Activated CD4-positive, alpha-beta T cell treated with anti-CD3 and anti-CD28 coated beads, Interleukin-2, amount 50 U/mL, for 24 hours (primary cell): ENCODE data around the gene ERC1.
"Not testable (repeated sequence)": the region's sequence is repeated elsewhere in the genome, so short reads cannot be mapped to it uniquely, and the experiment has no call there.

Experiments used
- DNase-seq, 2 donors: peaks; one replicate each; pipeline ENCODE4 v3.0.0-alpha.2; 2020; ENCODE audit warnings: low read depth in 1 of 2, low spot score in 1 of 2

Gene ERC1

GRCh38 chr12:1117970-1118563 is 127.0 kb downstream of the ERC1 start:
- peak; percentile 38 to 56 for DNase-seq

GRCh38 chr12:1122786-1123185 is 131.8 kb downstream of the ERC1 start:
- DNase-seq, result no peak

GRCh38 chr12:1126091-1126490 is 135.1 kb downstream of the ERC1 start:
- no peak for DNase-seq

GRCh38 chr12:1127021-1127420 is 136.0 kb downstream of the ERC1 start:
- DNase-seq, result no peak

- no peak for DNase-seq
Observed at GRCh38 chr12:1130164-1130563, 139.1 kb downstream of the ERC1 start.

GRCh38 chr12:1130571-1130970 is 139.5 kb downstream of the ERC1 start:
- no peak for DNase-seq

GRCh38 chr12:1131811-1132224 is 140.8 kb downstream of the ERC1 start:
- DNase-seq, result no peak

GRCh38 chr12:1132311-1132710 is 141.3 kb downstream of the ERC1 start:
- no peak for DNase-seq

GRCh38 chr12:1138691-1139090 is 147.7 kb downstream of the ERC1 start:
- no peak for DNase-seq

GRCh38 chr12:1146758-1147157 is 155.7 kb downstream of the ERC1 start:
- DNase-seq, result not testable (repeated sequence)

GRCh38 chr12:1147821-1148220 is 156.8 kb downstream of the ERC1 start:
- DNase-seq, result no peak

GRCh38 chr12:1157046-1157445 is 166.0 kb downstream of the ERC1 start:
- DNase-seq, result no peak

- DNase-seq, result no peak
Observed at GRCh38 chr12:1161197-1161596, 170.2 kb downstream of the ERC1 start.

GRCh38 chr12:1162081-1162760 is 171.2 kb downstream of the ERC1 start:
- DNase-seq, result no peak

GRCh38 chr12:1167784-1168183 is 176.8 kb downstream of the ERC1 start:
- no peak for DNase-seq

GRCh38 chr12:1170411-1170810 is 179.4 kb downstream of the ERC1 start:
- DNase-seq, result no peak

GRCh38 chr12:1171657-1172408 is 180.8 kb downstream of the ERC1 start:
- DNase-seq, result no peak

GRCh38 chr12:1173781-1174617 is 183.0 kb downstream of the ERC1 start:
- no peak for DNase-seq

- DNase-seq, result no peak
Observed at GRCh38 chr12:1174659-1175058, 183.6 kb downstream of the ERC1 start.

GRCh38 chr12:1176191-1176590 is 185.2 kb downstream of the ERC1 start:
- DNase-seq, result no peak

GRCh38 chr12:1179128-1179527 is 188.1 kb downstream of the ERC1 start:
- DNase-seq, result no peak
